ENCODE results near the gene WNT5B. TPM values are rescaled to one million over a fixed set of nuclear protein-coding genes. Genes with fewer than 3 reads are reported as not detected.

The WNT5B gene
- total RNA-seq, 4 donors from 2014 or later: 5.6 to 30.9 (median 12.7) TPM

DNA sequence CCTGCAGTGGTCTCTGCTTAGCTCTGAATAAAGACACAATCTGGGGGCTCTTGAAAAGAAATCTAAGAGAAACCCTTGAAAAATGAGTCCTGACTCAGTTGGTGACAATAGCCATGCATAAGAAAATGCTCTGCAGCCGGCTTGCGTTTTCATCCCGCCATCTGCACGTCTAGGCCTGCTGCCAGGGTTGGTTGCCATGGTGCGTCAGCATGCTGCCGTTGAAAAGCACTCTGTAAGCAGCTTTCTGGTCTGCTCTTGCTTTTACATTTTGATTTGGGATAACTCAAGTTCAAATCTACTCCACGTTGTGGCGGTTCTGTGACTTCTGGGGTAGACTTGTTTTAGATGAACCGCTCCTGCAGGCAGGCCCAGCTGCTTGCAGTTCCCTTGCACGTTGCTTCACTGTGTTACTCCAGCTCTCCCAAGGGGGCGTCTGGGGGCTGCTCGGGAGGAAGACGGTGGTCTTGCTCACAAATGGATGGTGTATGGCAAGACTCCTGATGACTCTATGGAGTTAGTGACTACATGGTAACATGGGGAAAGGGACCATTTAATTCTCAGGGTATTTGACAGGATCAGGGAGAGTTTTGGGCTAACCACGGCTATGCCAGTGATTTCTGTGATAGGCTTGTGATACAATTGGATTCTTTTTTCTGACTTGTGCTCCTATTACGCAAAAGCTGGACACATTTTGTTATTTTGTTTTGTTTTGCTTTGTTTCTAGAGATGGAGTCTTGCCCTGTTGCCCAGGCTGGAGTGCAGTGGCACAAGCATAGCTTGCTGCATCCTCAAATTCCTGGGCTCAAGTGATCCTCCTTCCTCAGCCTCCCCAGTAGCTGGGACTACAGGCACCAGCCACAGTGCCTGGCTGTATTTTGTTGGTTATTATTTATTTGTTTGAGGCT lies 15.8 kb downstream of the WNT5B start:
- peak overlapping the region in 1 of 4 donors; percentile 50 for H3K27ac ChIP-seq
- H3K27me3 ChIP-seq: no peaks in the 10 kb centered on the region
- no peak overlapping the region for H3K4me3 ChIP-seq
- H3K9me3 ChIP-seq: no peaks in the 10 kb centered on the region
- peaks cover 0 to 60% (median 0%) of the 10 kb centered on the region in 3 donors for H3K36me3 ChIP-seq
- H3K4me1 ChIP-seq: peaks cover 4 to 31% (median 10%) of the 10 kb centered on the region in 3 donors
- TF ChIP-seq POLR2A (IDR thresholded peaks at IDR 0.05): no peak
- TF ChIP-seq, protein P1, sequence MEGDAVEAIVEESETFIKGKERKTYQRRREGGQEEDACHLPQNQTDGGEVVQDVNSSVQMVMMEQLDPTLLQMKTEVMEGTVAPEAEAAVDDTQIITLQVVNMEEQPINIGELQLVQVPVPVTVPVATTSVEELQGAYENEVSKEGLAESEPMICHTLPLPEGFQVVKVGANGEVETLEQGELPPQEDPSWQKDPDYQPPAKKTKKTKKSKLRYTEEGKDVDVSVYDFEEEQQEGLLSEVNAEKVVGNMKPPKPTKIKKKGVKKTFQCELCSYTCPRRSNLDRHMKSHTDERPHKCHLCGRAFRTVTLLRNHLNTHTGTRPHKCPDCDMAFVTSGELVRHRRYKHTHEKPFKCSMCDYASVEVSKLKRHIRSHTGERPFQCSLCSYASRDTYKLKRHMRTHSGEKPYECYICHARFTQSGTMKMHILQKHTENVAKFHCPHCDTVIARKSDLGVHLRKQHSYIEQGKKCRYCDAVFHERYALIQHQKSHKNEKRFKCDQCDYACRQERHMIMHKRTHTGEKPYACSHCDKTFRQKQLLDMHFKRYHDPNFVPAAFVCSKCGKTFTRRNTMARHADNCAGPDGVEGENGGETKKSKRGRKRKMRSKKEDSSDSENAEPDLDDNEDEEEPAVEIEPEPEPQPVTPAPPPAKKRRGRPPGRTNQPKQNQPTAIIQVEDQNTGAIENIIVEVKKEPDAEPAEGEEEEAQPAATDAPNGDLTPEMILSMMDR (IDR thresholded peaks at IDR 0.05): no peak
- DNase-seq: no peak
- 29 to 33% methylated on average over 13 to 14 of the region's 15 CpGs for WGBS, 2 donors
- intact Hi-C loops (cut with DNase I): loop anchor here (10.0 kb wide), 1 partner anchor 290 kb away; no protein-coding TSS in a partner anchor

DNA sequence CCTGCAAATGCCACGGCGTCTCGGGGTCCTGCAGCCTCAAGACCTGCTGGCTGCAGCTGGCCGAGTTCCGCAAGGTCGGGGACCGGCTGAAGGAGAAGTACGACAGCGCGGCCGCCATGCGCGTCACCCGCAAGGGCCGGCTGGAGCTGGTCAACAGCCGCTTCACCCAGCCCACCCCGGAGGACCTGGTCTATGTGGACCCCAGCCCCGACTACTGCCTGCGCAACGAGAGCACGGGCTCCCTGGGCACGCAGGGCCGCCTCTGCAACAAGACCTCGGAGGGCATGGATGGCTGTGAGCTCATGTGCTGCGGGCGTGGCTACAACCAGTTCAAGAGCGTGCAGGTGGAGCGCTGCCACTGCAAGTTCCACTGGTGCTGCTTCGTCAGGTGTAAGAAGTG lies 16.8 kb downstream of the WNT5B start:
- TF ChIP-seq, protein P1 (IDR thresholded peaks at IDR 0.05): no peak
- no peak for TF ChIP-seq POLR2A (IDR thresholded peaks at IDR 0.05)
- Histone ChIP-seq H3K27me3 (no peaks in the 10 kb centered on the region), H3K4me3 (no peak overlapping the region), H3K27ac (no peak overlapping the region), H3K9me3 (no peaks in the 10 kb centered on the region), H3K36me3 (peaks cover 0 to 50% (median 0%) of the 10 kb centered on the region in 3 donors), H3K4me1 (peaks cover 4 to 42% (median 10%) of the 10 kb centered on the region in 3 donors)
- DNase-seq: no peak
- 81 to 95% methylated on average over 5 of the region's 29 CpGs for WGBS, 2 donors
- intact Hi-C loops (cut with DNase I): loop anchor here (10.0 kb wide), 1 partner anchor 289 kb away; no protein-coding TSS in a partner anchor

DNA sequence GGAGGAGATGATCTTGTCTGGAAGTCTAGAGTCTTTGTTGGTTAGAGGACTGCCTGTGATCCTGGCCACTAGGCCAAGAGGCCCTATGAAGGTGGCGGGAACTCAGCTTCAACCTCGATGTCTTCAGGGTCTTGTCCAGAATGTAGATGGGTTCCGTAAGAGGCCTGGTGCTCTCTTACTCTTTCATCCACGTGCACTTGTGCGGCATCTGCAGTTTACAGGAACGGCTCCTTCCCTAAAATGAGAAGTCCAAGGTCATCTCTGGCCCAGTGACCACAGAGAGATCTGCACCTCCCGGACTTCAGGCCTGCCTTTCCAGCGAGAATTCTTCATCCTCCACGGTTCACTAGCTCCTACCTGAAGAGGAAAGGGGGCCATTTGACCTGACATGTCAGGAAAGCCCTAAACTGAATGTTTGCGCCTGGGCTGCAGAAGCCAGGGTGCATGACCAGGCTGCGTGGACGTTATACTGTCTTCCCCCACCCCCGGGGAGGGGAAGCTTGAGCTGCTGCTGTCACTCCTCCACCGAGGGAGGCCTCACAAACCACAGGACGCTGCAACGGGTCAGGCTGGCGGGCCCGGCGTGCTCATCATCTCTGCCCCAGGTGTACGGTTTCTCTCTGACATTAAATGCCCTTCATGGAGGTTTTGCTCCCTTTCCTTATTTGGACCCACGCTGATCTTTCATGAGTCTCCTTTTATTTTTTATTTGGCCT lies 17.7 kb downstream of the WNT5B start:
- H3K27ac ChIP-seq: no peak overlapping the region
- peaks cover 4 to 51% (median 10%) of the 10 kb centered on the region in 3 donors for H3K4me1 ChIP-seq
- no peaks in the 10 kb centered on the region for H3K27me3 ChIP-seq
- intact Hi-C loops (cut with DNase I): loop anchor here (10.0 kb wide), 1 partner anchor 288 kb away; no protein-coding TSS in a partner anchor
- no peak for DNase-seq
- H3K36me3 ChIP-seq: peaks cover 0 to 45% (median 0%) of the 10 kb centered on the region in 3 donors
- no peaks in the 10 kb centered on the region for H3K9me3 ChIP-seq
- 75% methylated on average over 15 to 18 of the region's 21 CpGs for WGBS, 2 donors
- H3K4me3 ChIP-seq: no peak overlapping the region
- no peak for TF ChIP-seq POLR2A (IDR thresholded peaks at IDR 0.05)
- TF ChIP-seq, protein P1 (IDR thresholded peaks at IDR 0.05): no peak

DNA sequence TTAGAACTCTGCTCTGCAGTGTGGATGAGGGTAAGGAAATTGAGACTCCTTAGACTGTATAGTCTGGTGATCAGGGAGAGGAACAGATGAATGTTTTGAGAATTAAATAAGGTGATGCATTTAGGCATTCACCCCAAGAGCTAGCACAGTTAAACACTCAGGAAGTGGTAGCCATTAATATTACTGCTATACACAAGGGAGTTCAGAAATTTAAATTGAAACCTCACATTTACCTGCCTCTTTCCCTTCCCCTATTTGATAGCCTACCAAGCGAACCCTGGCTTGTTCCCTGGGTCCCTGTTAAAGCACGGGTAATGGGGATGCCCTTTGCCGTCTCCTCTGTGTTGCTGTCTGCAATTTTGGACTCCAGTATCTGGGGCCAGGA lies 18.2 kb downstream of the WNT5B start:
- Histone ChIP-seq H3K9me3 (no peaks in the 10 kb centered on the region), H3K27me3 (no peaks in the 10 kb centered on the region), H3K4me1 (peaks cover 4 to 52% (median 10%) of the 10 kb centered on the region in 3 donors), H3K4me3 (no peak overlapping the region), H3K27ac (no peak overlapping the region), H3K36me3 (peaks cover 0 to 44% (median 0%) of the 10 kb centered on the region in 3 donors)
- TF ChIP-seq, protein P1 (IDR thresholded peaks at IDR 0.05): no peak
- no peak for TF ChIP-seq POLR2A (IDR thresholded peaks at IDR 0.05)
- WGBS, 2 donors: 100% methylated on average over 1 to 2 of the region's 3 CpGs
- no peak for DNase-seq
- intact Hi-C loops (cut with DNase I): loop anchor here (10.0 kb wide), 1 partner anchor 288 kb away; no protein-coding TSS in a partner anchor

All from esophagus squamous epithelium (tissue), 5 donors.